Spleen (tissue), 11 donors: ENCODE results near the gene NLK. TPM values are rescaled to one million over a fixed set of nuclear protein-coding genes. Genes with fewer than 3 reads are reported as not detected.

Source experiments
- DNase-seq: peaks from one replicate; pipeline ENCODE4 v3.0.0-alpha.2; 2020
- H3K27ac ChIP-seq, 8 donors: fragments of 200-600 bp; sonication (generic) in 7 of 8; 1 replicate in 4 of 8; 2 replicates in 4 of 8; pipeline versions ENCODE4 v1.5.0 to v1.8.0; 2016 to 2021; ENCODE audit warnings: inconsistent platforms in 4 of 8, mild to moderate bottlenecking in 4 of 8, moderate library complexity in 1 of 8
- H3K27me3 ChIP-seq, 7 donors: fragments of 200-600 bp; sonication (generic) in 6 of 7; replicated peaks in 1 of 7; 1 replicate in 4 of 7; 2 replicates in 3 of 7; pipeline versions ENCODE4 v1.5.0 to v1.8.0; 2016 to 2021; ENCODE audit warnings: inconsistent platforms in 3 of 7, mild to moderate bottlenecking in 1 of 7
- H3K36me3 ChIP-seq, 6 donors: fragments of 200-600 bp; sonication (generic) in 5 of 6; 1 replicate in 4 of 6; 2 replicates in 2 of 6; pipeline versions ENCODE4 v1.5.0 to v1.8.0; 2016 to 2021; ENCODE audit warnings: inconsistent platforms in 2 of 6
- H3K4me1 ChIP-seq, 6 donors: fragments of 200-600 bp; sonication (generic) in 5 of 6; 1 replicate in 3 of 6; 2 replicates in 3 of 6; pipeline versions ENCODE4 v1.5.0 to v1.8.0; 2016 to 2021; ENCODE audit warnings: inconsistent platforms in 3 of 6
- H3K4me3 ChIP-seq, 8 donors: fragments of 200-600 bp; sonication (generic) in 7 of 8; 1 replicate in 4 of 8; 2 replicates in 4 of 8; pipeline versions ENCODE4 v1.5.0 to v1.8.0; 2016 to 2021; ENCODE audit warnings: inconsistent platforms in 4 of 8, mild to moderate bottlenecking in 4 of 8, moderate library complexity in 2 of 8
- H3K9me3 ChIP-seq, 8 donors: fragments of 200-600 bp; sonication (generic) in 7 of 8; 1 replicate in 4 of 8; 2 replicates in 4 of 8; pipeline versions ENCODE4 v1.5.0 to v1.8.0; 2016 to 2021; ENCODE audit warnings: inconsistent platforms in 4 of 8
- POLR2A ChIP-seq, 3 donors: fragments of 450-650 bp; IDR thresholded peaks; one replicate each; pipeline ENCODE4 v1.5.1; 2017; ENCODE audit warnings: antibody characterized with exemption in 3 of 3, mild to moderate bottlenecking in 1 of 3
- POLR2AphosphoS5 ChIP-seq, 3 donors: sonication (generic); formaldehyde crosslinking; IDR thresholded peaks; one replicate each; pipeline ENCODE4 v1.5.1; 2017; ENCODE audit warnings: antibody characterized with exemption in 3 of 3
- WGBS, 5 donors: extraction: QIAGEN DNeasy Blood & Tissue Kit in 3 of 5; methylation state at CpG; one replicate each; pipeline versions ENCODE4 v1.1.5 to v1.1.7; 2013 to 2018; 5-methylcytosine and 5-hydroxymethylcytosine counted together
- intact Hi-C: fragments of 100-400 bp; cut with DNase I; formaldehyde crosslinking; loops from one replicate; pipeline ENCODE4 v1.15.0; 2023; ENCODE audit warnings: low total_unique reads
- polyA plus RNA-seq, 3 donors: library from polyadenylated mRNA; stranded (reverse); fragments of 200-250 nt; gene quantifications; one replicate each; pipeline ENCODE4 v1.2.1, GENCODE V29; 2013
- total RNA-seq, 7 donors: library from RNA; depleted of rRNA in 3 of 7; stranded (reverse); fragments of >200 nt in 3 of 7; fragmentation: NEBNext Ultra II Directional in 4 of 7; extraction: Animal tissue kit (Norgen Biotek cat#: 25700) in 4 of 7; gene quantifications; one replicate each; pipeline versions ENCODE4 v1.1.0 to v1.2.1, GENCODE V29; 2016 to 2021
- TF ChIP-seq, protein P1 (sequence below), 11 experiments: fragments of 200-600 bp in 7 of 11; fragments of 450-650 bp in 4 of 11; sonication (generic) in 4 of 11; IDR thresholded peaks in 8 of 11; conservative IDR thresholded peaks in 3 of 11; 1 replicate in 7 of 11; 2 replicates in 4 of 11; pipeline versions ENCODE4 v1.4.0 to v1.8.0; 2016 to 2021; ENCODE audit warnings: antibody characterized with exemption in 11 of 11, inconsistent platforms in 4 of 11, mild to moderate bottlenecking in 1 of 11
- donor health status: healthy with polysubstance abuse.
- donor health status: DM: no; HTN: no; CAD: no; lungs with moderate emphysema.
- donor health status: DM: no; HTN: no; CAD: no.
- donor health status: Bipolar disorder and iron deficiency.
- donor health status: healthy.
- donor health status: DM: no; HTN: no; CAD: no.
- donor health status: DM: yes; HTN: yes; CAD: no.

NLK gene
- total and polyA plus RNA-seq, 10 donors: 12.6 to 49.4 (median 34.3) TPM

- Histone ChIP-seq H3K4me3 (no peak overlapping the region), H3K27ac (no peak overlapping the region), H3K36me3 (peaks cover 0 to 61% (median 7%) of the 10 kb centered on the region in 6 donors), H3K9me3 (no peaks in the 10 kb centered on the region), H3K27me3 (no peaks in the 10 kb centered on the region), H3K4me1 (no peaks in the 10 kb centered on the region)
- intact Hi-C loops: no loop called here
- TF ChIP-seq, protein P1, sequence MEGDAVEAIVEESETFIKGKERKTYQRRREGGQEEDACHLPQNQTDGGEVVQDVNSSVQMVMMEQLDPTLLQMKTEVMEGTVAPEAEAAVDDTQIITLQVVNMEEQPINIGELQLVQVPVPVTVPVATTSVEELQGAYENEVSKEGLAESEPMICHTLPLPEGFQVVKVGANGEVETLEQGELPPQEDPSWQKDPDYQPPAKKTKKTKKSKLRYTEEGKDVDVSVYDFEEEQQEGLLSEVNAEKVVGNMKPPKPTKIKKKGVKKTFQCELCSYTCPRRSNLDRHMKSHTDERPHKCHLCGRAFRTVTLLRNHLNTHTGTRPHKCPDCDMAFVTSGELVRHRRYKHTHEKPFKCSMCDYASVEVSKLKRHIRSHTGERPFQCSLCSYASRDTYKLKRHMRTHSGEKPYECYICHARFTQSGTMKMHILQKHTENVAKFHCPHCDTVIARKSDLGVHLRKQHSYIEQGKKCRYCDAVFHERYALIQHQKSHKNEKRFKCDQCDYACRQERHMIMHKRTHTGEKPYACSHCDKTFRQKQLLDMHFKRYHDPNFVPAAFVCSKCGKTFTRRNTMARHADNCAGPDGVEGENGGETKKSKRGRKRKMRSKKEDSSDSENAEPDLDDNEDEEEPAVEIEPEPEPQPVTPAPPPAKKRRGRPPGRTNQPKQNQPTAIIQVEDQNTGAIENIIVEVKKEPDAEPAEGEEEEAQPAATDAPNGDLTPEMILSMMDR (IDR thresholded peaks at IDR 0.05 in 8 of 11, conservative IDR thresholded peaks at IDR 0.05 in 3 of 11): no peak
- TF ChIP-seq POLR2AphosphoS5 (IDR thresholded peaks at IDR 0.05) (no peak), POLR2A (IDR thresholded peaks at IDR 0.05) (no peak)
- WGBS, 5 donors: 80 to 95% (median 89%) methylated on average over 4 of the region's 4 CpGs
- DNase-seq: no peak
Observed at GRCh38 chr17:28131599-28131998, 89.1 kb downstream of the NLK start.

- no peak for TF ChIP-seq POLR2A (IDR thresholded peaks at IDR 0.05)
- TF ChIP-seq, protein P1 (IDR thresholded peaks at IDR 0.05 in 8 of 11, conservative IDR thresholded peaks at IDR 0.05 in 3 of 11): no peak
- H3K4me1 ChIP-seq: no peaks in the 10 kb centered on the region
- no peaks in the 10 kb centered on the region for H3K9me3 ChIP-seq
- no peak overlapping the region for H3K4me3 ChIP-seq
- no peaks in the 10 kb centered on the region for H3K27me3 ChIP-seq
- intact Hi-C loops: no loop called here
- H3K27ac ChIP-seq: no peak overlapping the region
- H3K36me3 ChIP-seq: peaks cover 0 to 55% (median 7%) of the 10 kb centered on the region in 6 donors
- no peak for DNase-seq
Observed at GRCh38 chr17:28133562-28133970, 91.1 kb downstream of the NLK start.

DNA sequence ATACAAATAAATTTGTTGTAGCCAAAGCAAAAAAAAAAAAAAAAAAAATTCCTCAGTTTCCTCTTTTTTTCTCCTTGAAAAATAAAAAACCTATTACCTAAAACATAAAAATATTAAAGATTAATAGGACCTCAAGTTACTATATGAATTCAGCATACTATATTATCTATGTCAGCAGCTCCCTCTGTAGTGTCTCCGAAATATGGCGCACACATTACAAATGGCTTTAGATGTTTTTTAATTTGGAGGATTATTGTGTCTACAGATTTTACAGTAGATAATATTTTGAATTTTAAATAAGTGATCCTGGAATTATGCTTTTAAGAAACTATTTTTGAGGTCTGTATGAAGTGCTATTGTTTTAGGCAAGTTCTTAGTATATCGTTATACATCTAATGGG is 94.4 kb downstream of the NLK start:
- Histone ChIP-seq H3K9me3 (no peaks in the 10 kb centered on the region), H3K27me3 (no peaks in the 10 kb centered on the region), H3K27ac (no peak overlapping the region), H3K4me1 (no peaks in the 10 kb centered on the region), H3K36me3 (peaks cover 0 to 74% (median 7%) of the 10 kb centered on the region in 6 donors), H3K4me3 (no peak overlapping the region)
- DNase-seq: no peak
- intact Hi-C loops: no loop called here
- TF ChIP-seq, protein P1 (IDR thresholded peaks at IDR 0.05 in 8 of 11, conservative IDR thresholded peaks at IDR 0.05 in 3 of 11): no peak
- no peak for TF ChIP-seq POLR2A (IDR thresholded peaks at IDR 0.05)
- TF ChIP-seq POLR2AphosphoS5 (IDR thresholded peaks at IDR 0.05): no peak
- WGBS, 5 donors: 97 to 99% (median 99%) methylated on average over 3 of the region's 3 CpGs

GRCh38 chr17:28139822-28140221 is 97.3 kb downstream of the NLK start:
- intact Hi-C loops: no loop called here
- H3K27ac ChIP-seq: no peak overlapping the region
- H3K9me3 ChIP-seq: no peaks in the 10 kb centered on the region
- no peaks in the 10 kb centered on the region for H3K27me3 ChIP-seq
- TF ChIP-seq POLR2A (IDR thresholded peaks at IDR 0.05) (no peak), POLR2AphosphoS5 (IDR thresholded peaks at IDR 0.05) (no peak)
- TF ChIP-seq, protein P1 (IDR thresholded peaks at IDR 0.05 in 8 of 11, conservative IDR thresholded peaks at IDR 0.05 in 3 of 11): no peak
- H3K4me3 ChIP-seq: no peak overlapping the region
- 72 to 92% (median 86%) methylated on average over 1 of the region's 1 CpG for WGBS, 5 donors
- H3K36me3 ChIP-seq: peaks cover 0 to 65% (median 2%) of the 10 kb centered on the region in 6 donors
- no peak for DNase-seq
- H3K4me1 ChIP-seq: no peaks in the 10 kb centered on the region
